Transverse colon (tissue), 4 donors: ENCODE data around the gene PDZD2. TPM values are rescaled to one million over a fixed set of nuclear protein-coding genes. Genes with fewer than 3 reads are reported as not detected.

ENCODE experiments used
- DNase-seq: peaks from one replicate; pipeline ENCODE4 v3.0.0-alpha.2; 2019
- H3K27ac ChIP-seq, 4 donors: fragments of 200-600 bp; sonication (generic); 2 replicates each; pipeline ENCODE4 v1.5.1; 2016 to 2018; ENCODE audit warnings: inconsistent platforms in 4 of 4
- H3K27me3 ChIP-seq: fragments of 200-600 bp; sonication (generic); 2 replicates; pipeline ENCODE4 v1.5.1; 2017; ENCODE audit warnings: inconsistent platforms
- H3K36me3 ChIP-seq, 4 donors: fragments of 200-600 bp; sonication (generic); 2 replicates each; pipeline ENCODE4 v1.5.1; 2017 to 2019; ENCODE audit warnings: inconsistent platforms in 4 of 4
- H3K4me1 ChIP-seq, 4 donors: fragments of 200-600 bp; sonication (generic); 2 replicates each; pipeline ENCODE4 v1.5.1; 2017 to 2020; ENCODE audit warnings: inconsistent platforms in 4 of 4
- H3K4me3 ChIP-seq, 4 donors: fragments of 200-600 bp; sonication (generic); 1 replicate in 1 of 4; 2 replicates in 3 of 4; pipeline versions ENCODE4 v1.5.1 to v1.6.1; 2017 to 2019; ENCODE audit warnings: inconsistent platforms in 4 of 4
- H3K9me3 ChIP-seq, 2 donors: fragments of 200-600 bp; sonication (generic); 2 replicates each; pipeline ENCODE4 v1.5.1; 2017 to 2019; ENCODE audit warnings: inconsistent platforms in 2 of 2
- EP300 ChIP-seq: sonication (generic); formaldehyde crosslinking; IDR thresholded peaks from one replicate; pipeline ENCODE4 v1.6.1; 2017; ENCODE audit warnings: antibody characterized with exemption, low read depth
- POLR2A ChIP-seq: fragments of 450-650 bp; IDR thresholded peaks from one replicate; pipeline ENCODE4 v1.6.1; 2016; ENCODE audit warnings: antibody characterized with exemption, mild to moderate bottlenecking, moderate library complexity
- POLR2AphosphoS5 ChIP-seq, 3 donors: sonication (generic); formaldehyde crosslinking; IDR thresholded peaks; one replicate each; pipeline ENCODE4 v1.6.1; 2016; ENCODE audit warnings: antibody characterized with exemption in 3 of 3
- whole genome bisulfite sequencing, 2 donors: methylation state at CpG; one replicate each; pipeline ENCODE4 v1.1.5; 2018; ENCODE audit warnings: low coverage in 1 of 2; 5-methylcytosine and 5-hydroxymethylcytosine counted together
- in situ Hi-C, 4 donors: fragments of 200-750 bp; cut with MboI; loops; one replicate each; pipeline versions ENCODE4 v1.15.0 to v1.15.1; 2017; ENCODE audit warnings: low sequenced_read_pairs in 3 of 4, low pct_ligation_motif_present in 1 of 4, low pct_unique_long_range_greater_than_20kb in 1 of 4
- intact Hi-C: fragments of 100-400 bp; cut with DNase I; formaldehyde crosslinking; loops from one replicate; pipeline ENCODE4 v1.15.1; 2023; ENCODE audit warnings: low total_unique reads
- total RNA-seq, 4 donors: library from RNA; depleted of rRNA; stranded (reverse); fragments of >200 nt; gene quantifications; one replicate each; pipeline ENCODE4 v1.1.0, GENCODE V29; 2016
- TF ChIP-seq, protein P1 (sequence below), 5 experiments: fragments of 200-600 bp in 3 of 5; fragments of 450-650 bp in 2 of 5; sonication (generic) in 3 of 5; IDR thresholded peaks; 1 replicate in 2 of 5; 2 replicates in 3 of 5; pipeline ENCODE4 v1.5.1; 2016 to 2017; ENCODE audit warnings: antibody characterized with exemption in 5 of 5, inconsistent platforms in 3 of 5, mild to moderate bottlenecking in 2 of 5, moderate library complexity in 1 of 5

PDZD2 gene
- total RNA-seq, 4 donors from 2014 or later: 2.0 to 3.7 (median 2.8) TPM

DNA sequence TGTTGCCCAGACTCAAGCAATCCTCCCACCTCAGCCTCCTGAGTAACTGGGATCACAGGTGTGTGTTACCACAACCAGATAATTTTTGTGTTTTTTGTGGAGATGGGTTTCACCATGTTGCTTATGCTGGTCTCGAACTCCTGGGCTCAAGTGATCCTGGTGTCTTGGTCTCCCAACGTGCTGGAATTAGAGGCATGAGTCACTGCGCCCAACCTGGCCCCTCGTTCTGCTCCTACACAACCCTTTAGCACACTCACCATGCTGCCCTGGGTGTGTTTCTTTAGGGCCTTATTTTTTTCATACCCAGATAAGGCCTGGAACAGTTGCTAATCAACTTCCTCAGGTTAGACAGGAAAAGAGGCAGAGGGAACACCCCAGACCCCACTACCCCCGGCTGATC is 2.6 kb downstream of the PDZD2 start:
- Histone ChIP-seq H3K27me3 (peaks cover 23% of the 10 kb centered on the region), H3K27ac (no peak overlapping the region), H3K4me3 (no peak overlapping the region), H3K36me3 (no peaks in the 10 kb centered on the region), H3K9me3 (no peaks in the 10 kb centered on the region), H3K4me1 (peaks cover 0 to 13% (median 10%) of the 10 kb centered on the region in 4 donors)
- in situ Hi-C loops: no loop called here
- WGBS, 2 donors: 72% methylated on average over 5 of the region's 5 CpGs; no CpG with 5 or more reads in 1 of the 2 donors
- TF ChIP-seq EP300 (no peak), POLR2AphosphoS5 (IDR thresholded peaks at IDR 0.05) (no peak), POLR2A (no peak)
- TF ChIP-seq, protein P1, sequence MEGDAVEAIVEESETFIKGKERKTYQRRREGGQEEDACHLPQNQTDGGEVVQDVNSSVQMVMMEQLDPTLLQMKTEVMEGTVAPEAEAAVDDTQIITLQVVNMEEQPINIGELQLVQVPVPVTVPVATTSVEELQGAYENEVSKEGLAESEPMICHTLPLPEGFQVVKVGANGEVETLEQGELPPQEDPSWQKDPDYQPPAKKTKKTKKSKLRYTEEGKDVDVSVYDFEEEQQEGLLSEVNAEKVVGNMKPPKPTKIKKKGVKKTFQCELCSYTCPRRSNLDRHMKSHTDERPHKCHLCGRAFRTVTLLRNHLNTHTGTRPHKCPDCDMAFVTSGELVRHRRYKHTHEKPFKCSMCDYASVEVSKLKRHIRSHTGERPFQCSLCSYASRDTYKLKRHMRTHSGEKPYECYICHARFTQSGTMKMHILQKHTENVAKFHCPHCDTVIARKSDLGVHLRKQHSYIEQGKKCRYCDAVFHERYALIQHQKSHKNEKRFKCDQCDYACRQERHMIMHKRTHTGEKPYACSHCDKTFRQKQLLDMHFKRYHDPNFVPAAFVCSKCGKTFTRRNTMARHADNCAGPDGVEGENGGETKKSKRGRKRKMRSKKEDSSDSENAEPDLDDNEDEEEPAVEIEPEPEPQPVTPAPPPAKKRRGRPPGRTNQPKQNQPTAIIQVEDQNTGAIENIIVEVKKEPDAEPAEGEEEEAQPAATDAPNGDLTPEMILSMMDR (IDR thresholded peaks at IDR 0.05): no peak
- DNase-seq: no peak
- intact Hi-C loops: no loop called here

DNA sequence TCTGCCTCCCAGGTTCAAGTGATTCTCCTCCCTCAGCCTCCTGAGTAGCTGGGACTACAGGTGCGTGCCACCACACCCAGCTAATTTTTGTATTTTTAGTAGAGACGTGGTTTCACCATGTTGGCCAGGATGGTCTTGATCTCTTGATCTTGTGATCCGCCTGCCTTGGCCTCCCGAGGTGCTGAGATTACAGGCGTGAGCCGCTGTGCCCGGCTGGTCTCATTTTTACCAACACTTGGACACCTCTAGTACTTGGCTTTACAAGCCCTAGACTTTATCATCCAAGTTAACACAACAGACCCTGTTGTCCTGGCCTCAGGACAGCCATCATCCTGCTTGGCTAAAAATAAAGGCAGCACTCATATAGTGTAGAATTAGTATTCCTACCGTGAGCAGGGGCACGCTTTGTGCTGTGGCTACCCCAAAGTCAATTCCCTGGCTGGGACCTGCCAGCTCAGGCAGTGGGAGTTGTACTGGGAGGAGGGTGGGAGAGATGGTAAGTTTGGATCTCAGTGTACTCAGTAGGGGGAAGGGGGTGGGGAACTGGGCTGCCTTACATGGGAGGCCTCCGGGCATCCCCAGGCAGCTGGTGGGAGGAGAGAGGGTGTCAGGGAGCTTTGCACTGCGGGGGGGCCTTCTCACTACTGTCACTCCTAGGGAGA is 6.6 kb downstream of the PDZD2 start:
- intact Hi-C loops: no loop called here
- 74 to 97% methylated on average over 5 to 11 of the region's 11 CpGs for WGBS, 2 donors

DNA sequence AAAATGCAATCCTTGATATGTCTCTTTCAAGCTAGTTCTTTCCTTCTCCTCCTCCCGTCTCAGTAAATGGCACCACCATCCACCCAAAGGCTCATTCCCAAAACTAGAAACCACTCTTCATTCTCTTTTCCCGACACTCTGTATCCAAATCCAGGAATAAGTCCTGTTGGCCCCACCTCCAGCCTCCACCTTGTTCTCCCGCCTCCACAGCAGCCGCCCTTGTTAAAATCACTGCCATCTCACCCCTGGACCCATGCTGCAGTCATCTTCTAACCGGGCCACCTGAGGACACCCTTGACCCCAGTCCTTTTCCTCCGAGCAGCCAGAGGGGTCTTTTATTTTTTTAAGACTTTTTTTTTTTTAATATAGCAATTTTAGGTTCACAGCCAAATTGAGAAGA is 9.4 kb downstream of the PDZD2 start:
- Histone ChIP-seq H3K27ac (no peak overlapping the region), H3K36me3 (no peaks in the 10 kb centered on the region), H3K4me3 (no peak overlapping the region), H3K27me3 (no peaks in the 10 kb centered on the region), H3K4me1 (no peaks in the 10 kb centered on the region), H3K9me3 (no peaks in the 10 kb centered on the region)
- TF ChIP-seq EP300: no peak
- TF ChIP-seq, protein P1 (IDR thresholded peaks at IDR 0.05): no peak
- TF ChIP-seq POLR2AphosphoS5 (IDR thresholded peaks at IDR 0.05): no peak
- no peak for TF ChIP-seq POLR2A
- no peak for DNase-seq
- intact Hi-C loops (no loop called here), in situ Hi-C loops (no loop called here)
- 88 to 89% methylated on average over 4 to 6 of the region's 6 CpGs for WGBS, 2 donors

More for the DNA sequence above, 6.6 kb downstream of the PDZD2 start:
- peaks cover 1% of the 10 kb centered on the region for H3K27me3 ChIP-seq
- no peaks in the 10 kb centered on the region for H3K36me3 ChIP-seq
- no peaks in the 10 kb centered on the region for H3K4me1 ChIP-seq
- no peak for DNase-seq
- in situ Hi-C loops: no loop called here
- no peaks in the 10 kb centered on the region for H3K9me3 ChIP-seq
- H3K27ac ChIP-seq: no peak overlapping the region
- no peak for TF ChIP-seq POLR2AphosphoS5 (IDR thresholded peaks at IDR 0.05)
- TF ChIP-seq EP300: no peak
- TF ChIP-seq POLR2A: no peak
- TF ChIP-seq, protein P1 (IDR thresholded peaks at IDR 0.05): no peak
- H3K4me3 ChIP-seq: no peak overlapping the region

DNA sequence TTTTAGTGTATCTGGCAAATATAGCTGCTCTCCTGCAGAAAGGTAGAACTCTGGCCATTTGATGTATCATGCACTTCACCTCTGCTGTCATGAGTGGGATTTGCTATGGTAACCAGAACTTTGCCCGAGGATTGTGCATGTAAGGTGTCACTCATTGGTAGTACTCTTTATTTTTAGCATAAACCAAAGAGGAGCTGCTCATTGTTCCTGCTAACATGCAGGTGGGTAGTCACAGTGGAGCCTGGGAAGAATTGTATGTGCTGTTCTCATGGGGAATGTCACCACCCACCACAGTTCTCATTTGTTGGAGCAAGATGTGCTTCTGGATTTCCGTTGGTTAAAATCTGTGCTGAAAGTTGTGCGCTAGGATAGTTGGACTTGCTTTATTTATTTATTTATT is 12.3 kb downstream of the PDZD2 start:
- intact Hi-C loops: no loop called here
- 85 to 94% methylated on average over 3 of the region's 3 CpGs for WGBS, 2 donors

More for the DNA sequence above, 12.3 kb downstream of the PDZD2 start:
- Histone ChIP-seq H3K36me3 (no peaks in the 10 kb centered on the region), H3K4me3 (no peak overlapping the region), H3K4me1 (no peaks in the 10 kb centered on the region), H3K27me3 (no peaks in the 10 kb centered on the region), H3K9me3 (no peaks in the 10 kb centered on the region), H3K27ac (no peak overlapping the region)
- DNase-seq: no peak
- in situ Hi-C loops: no loop called here
- TF ChIP-seq, protein P1 (IDR thresholded peaks at IDR 0.05): no peak
- TF ChIP-seq POLR2A (no peak), POLR2AphosphoS5 (IDR thresholded peaks at IDR 0.05) (no peak), EP300 (no peak)
